Heart left ventricle (tissue), 13 donors: ENCODE results near the gene RFX2.

ENCODE experiments used
- CTCF ChIP-seq, 12 donors: fragments of 200-600 bp; sonication (generic) in 4 of 12; IDR thresholded peaks; one replicate each; pipeline versions ENCODE4 v1.5.0 to v1.8.0; 2018 to 2022; ENCODE audit warnings: antibody characterized with exemption in 12 of 12, mild to moderate bottlenecking in 5 of 12
- POLR2A ChIP-seq, 2 donors: fragments of 450-650 bp; IDR thresholded peaks; one replicate each; pipeline ENCODE4 v1.6.1; 2017; ENCODE audit warnings: antibody characterized with exemption in 2 of 2, mild to moderate bottlenecking in 2 of 2, moderate library complexity in 2 of 2
- donor health status: ischemic (EF 13 %, LVEDD 7.1; RV severe dilation, severe dysfunction).
- donor health status: DM: no; HTN: yes; CAD: no.
- donor health status: DM: no; HTN: no; CAD: no.
- donor health status: ischemic (EF 25% LVEDD 6.9; RV normal size, moderate dysfunction).
- donor health status: ischemic (EF 25% LVEDD 5.7; RV mildly dilated, moderate dysfunction).
- donor health status: ischemic (EF 35%, LVEDD 5.7; RV mildly dilated, moderate dysfunction).
- donor health status: nonischemic (EF 11% LVEDD 7.7; RV severe dilation, severe dysfunction).
- donor health status: DM: yes; HTN: yes; CAD: no.
- donor health status: PGD.
- donor health status: ischemic (EF 29% LVEDD 5.4; RV normal size, mild dysfunction).
- donor health status: nonischemic (EF 23%, LVEDD 6.1; RV moderate dilation, normal function).

- no peak for TF ChIP-seq CTCF (IDR thresholded peaks at IDR 0.05)
- no peak for TF ChIP-seq POLR2A (IDR thresholded peaks at IDR 0.05)
Measured at GRCh38 chr19:6133231-6133630, 22.9 kb upstream of the RFX2 start.
